Uterus (tissue), 4 donors: ENCODE results near the gene NOL6. TPM values are rescaled to one million over a fixed set of nuclear protein-coding genes. Genes with fewer than 3 reads are reported as not detected.
"Not testable (repeated sequence)": the region's sequence is repeated elsewhere in the genome, so short reads cannot be mapped to it uniquely, and the experiment has no call there.

Experiments used
- DNase-seq, 2 donors: peaks; one replicate each; pipeline ENCODE4 v3.0.0-alpha.2; 2019 to 2020
- H3K27ac ChIP-seq, 2 donors: fragments of 200-600 bp; sonication (generic); 1 replicate in 1 of 2; 2 replicates in 1 of 2; pipeline ENCODE4 v1.5.1; 2016 to 2018
- H3K27me3 ChIP-seq, 2 donors: fragments of 200-600 bp; sonication (generic); one replicate each; pipeline ENCODE4 v1.5.1; 2018 to 2019; ENCODE audit warnings: control low read depth in 1 of 2
- H3K36me3 ChIP-seq, 2 donors: fragments of 200-600 bp; sonication (generic); one replicate each; pipeline ENCODE4 v1.5.1; 2019; ENCODE audit warnings: control low read depth in 1 of 2
- H3K4me1 ChIP-seq, 2 donors: fragments of 200-600 bp; sonication (generic); one replicate each; pipeline ENCODE4 v1.5.1; 2018 to 2019; ENCODE audit warnings: control low read depth in 1 of 2
- H3K4me3 ChIP-seq, 2 donors: fragments of 200-600 bp; sonication (generic); 1 replicate in 1 of 2; 2 replicates in 1 of 2; pipeline ENCODE4 v1.5.1; 2018 to 2019; ENCODE audit warnings: mild to moderate bottlenecking in 1 of 2
- H3K9me3 ChIP-seq, 2 donors: fragments of 200-600 bp; sonication (generic); one replicate each; pipeline ENCODE4 v1.5.1; 2019; ENCODE audit warnings: control low read depth in 1 of 2
- CTCF ChIP-seq, 4 experiments: fragments of 200-600 bp in 2 of 4; fragments of 450-650 bp in 2 of 4; sonication (generic) in 2 of 4; IDR thresholded peaks; one replicate each; pipeline ENCODE4 v1.5.1; 2016 to 2019; ENCODE audit warnings: antibody characterized with exemption in 4 of 4, mild to moderate bottlenecking in 2 of 4, moderate library complexity in 1 of 4
- POLR2A ChIP-seq, 2 donors: fragments of 450-650 bp; IDR thresholded peaks; one replicate each; pipeline ENCODE4 v1.6.1; 2016; ENCODE audit warnings: antibody characterized with exemption in 2 of 2, mild to moderate bottlenecking in 1 of 2, moderate library complexity in 1 of 2
- intact Hi-C: fragments of 100-400 bp; cut with DNase I; formaldehyde crosslinking; loops from one replicate; pipeline ENCODE4 v1.15.1; 2023; ENCODE audit warnings: low total_unique reads
- total RNA-seq, 4 donors: library from RNA; depleted of rRNA in 3 of 4; stranded (reverse); fragments of >200 nt in 3 of 4; gene quantifications; one replicate each; pipeline versions ENCODE4 v1.1.0 to v1.2.4, GENCODE V29; 2014 to 2023
- donor health status: DM: yes; HTN: yes; CAD: no.

The NOL6 gene
- total RNA-seq, 4 donors from 2014 or later = 7.9 to 35.4 (median 15.8) TPM

GRCh38 chr9:33510262-33511183 is 36.8 kb upstream of the NOL6 start:
- peak overlapping the region; percentile 80 to 93 for H3K27ac ChIP-seq
- TF ChIP-seq POLR2A (IDR thresholded peaks at IDR 0.05) = no peak
- TF ChIP-seq CTCF (IDR thresholded peaks at IDR 0.05) = peak in 1 of 4 experiments; percentile 6
- no peaks in the 10 kb centered on the region for H3K9me3 ChIP-seq
- H3K4me3 ChIP-seq = peak overlapping the region; percentile 46 to 68
- intact Hi-C loops = no loop called here
- H3K27me3 ChIP-seq = no peaks in the 10 kb centered on the region
- peak; percentile 37 to 47 for DNase-seq
- no peaks in the 10 kb centered on the region for H3K4me1 ChIP-seq
- no peaks in the 10 kb centered on the region for H3K36me3 ChIP-seq

- H3K36me3 ChIP-seq = no peaks in the 10 kb centered on the region
- no peak for DNase-seq
- peak overlapping the region; percentile 10 to 36 for H3K27ac ChIP-seq
- H3K4me3 ChIP-seq = no peak overlapping the region
- intact Hi-C loops = no loop called here
- TF ChIP-seq CTCF (IDR thresholded peaks at IDR 0.05) = no peak
- TF ChIP-seq POLR2A (IDR thresholded peaks at IDR 0.05) = no peak
- H3K4me1 ChIP-seq = no peaks in the 10 kb centered on the region
- H3K9me3 ChIP-seq = no peaks in the 10 kb centered on the region
- no peaks in the 10 kb centered on the region for H3K27me3 ChIP-seq
These were observed 33.1 kb upstream of the NOL6 start for GRCh38 chr9:33506626-33507370.

- H3K36me3 ChIP-seq = no peaks in the 10 kb centered on the region
- intact Hi-C loops = no loop called here
- no peak overlapping the region for H3K4me3 ChIP-seq
- H3K27me3 ChIP-seq = no peaks in the 10 kb centered on the region
- no peak overlapping the region for H3K27ac ChIP-seq
- TF ChIP-seq POLR2A (IDR thresholded peaks at IDR 0.05) = no peak
- no peak for TF ChIP-seq CTCF (IDR thresholded peaks at IDR 0.05)
- no peaks in the 10 kb centered on the region for H3K4me1 ChIP-seq
- no peaks in the 10 kb centered on the region for H3K9me3 ChIP-seq
- DNase-seq = no peak
These were observed 24.7 kb upstream of the NOL6 start for GRCh38 chr9:33498387-33498786.

- H3K4me3 ChIP-seq, DNase-seq, H3K27ac ChIP-seq, H3K9me3 ChIP-seq, H3K36me3 ChIP-seq, H3K4me1 ChIP-seq, intact Hi-C loops, H3K27me3 ChIP-seq: not testable (repeated sequence)
These were observed 20.1 kb upstream of the NOL6 start for GRCh38 chr9:33493819-33494218.

GRCh38 chr9:33489066-33489465 is 15.3 kb upstream of the NOL6 start:
- H3K27ac ChIP-seq = no peak overlapping the region
- TF ChIP-seq CTCF (IDR thresholded peaks at IDR 0.05) = no peak
- no peak for TF ChIP-seq POLR2A (IDR thresholded peaks at IDR 0.05)
- no peaks in the 10 kb centered on the region for H3K36me3 ChIP-seq
- intact Hi-C loops = no loop called here
- DNase-seq = no peak
- H3K27me3 ChIP-seq = no peaks in the 10 kb centered on the region
- no peaks in the 10 kb centered on the region for H3K9me3 ChIP-seq
- H3K4me1 ChIP-seq = no peaks in the 10 kb centered on the region
- H3K4me3 ChIP-seq = no peak overlapping the region

- H3K36me3 ChIP-seq, intact Hi-C loops, DNase-seq, H3K9me3 ChIP-seq, H3K4me1 ChIP-seq, H3K4me3 ChIP-seq, H3K27ac ChIP-seq, H3K27me3 ChIP-seq: not testable (repeated sequence)
These were observed 11.6 kb upstream of the NOL6 start for GRCh38 chr9:33485312-33485711.
